GM23338 (cell line): ENCODE measurements around the gene NANS. TPM values are rescaled to one million over a fixed set of nuclear protein-coding genes. Genes with fewer than 3 reads are reported as not detected.
"Not testable (repeated sequence)": the region's sequence is repeated elsewhere in the genome, so short reads cannot be mapped to it uniquely, and the experiment has no call there.

Source experiments
- ATAC-seq: fragments of 200-7000 bp; cut with Tn5 transposase; 3 replicates; pipeline ENCODE4 v1.9.1; 2020
- DNase-seq: peaks from one replicate; pipeline ENCODE4 v3.0.0-alpha.2; 2015; ENCODE audit warnings: low spot score
- H2AFZ ChIP-seq: fragments of 200-600 bp; sonication (generic); 2 replicates; pipeline ENCODE4 v1.8.0; 2016; ENCODE audit warnings: antibody characterized with exemption, mild to moderate bottlenecking, moderate library complexity
- H3F3A ChIP-seq: fragments of 200-600 bp; sonication (generic); replicated peaks from 2 replicates; pipeline ENCODE4 v1.8.0; 2017; ENCODE audit warnings: antibody characterized with exemption, mixed run types, low read depth
- H3K27ac ChIP-seq: fragments of 200-600 bp; sonication (generic); 2 replicates; pipeline ENCODE4 v1.6.1; 2016; ENCODE audit warnings: low read depth
- H3K27me3 ChIP-seq: fragments of 200-600 bp; sonication (generic); 2 replicates; pipeline ENCODE4 v1.8.0; 2016; ENCODE audit warnings: mild to moderate bottlenecking, mixed run types, moderate library complexity; ENCODE audit not compliant: insufficient read depth
- H3K36me3 ChIP-seq: fragments of 200-600 bp; sonication (generic); 2 replicates; pipeline ENCODE4 v1.8.0; 2016; ENCODE audit warnings: mild to moderate bottlenecking; ENCODE audit not compliant: insufficient read depth
- H3K4me1 ChIP-seq: fragments of 200-600 bp; sonication (generic); 2 replicates; pipeline ENCODE4 v1.8.0; 2016; ENCODE audit warnings: mild to moderate bottlenecking, moderate library complexity; ENCODE audit not compliant: insufficient read depth
- H3K4me2 ChIP-seq: fragments of 200-600 bp; sonication (generic); 2 replicates; pipeline ENCODE4 v1.7.1; 2017; ENCODE audit warnings: mixed run types
- H3K4me3 ChIP-seq: fragments of 200-600 bp; sonication (generic); 2 replicates; pipeline ENCODE4 v1.6.1; 2016; ENCODE audit warnings: mixed run types
- H3K79me2 ChIP-seq: fragments of 200-600 bp; sonication (generic); replicated peaks from 2 replicates; pipeline ENCODE4 v1.8.0; 2017; ENCODE audit warnings: mild to moderate bottlenecking; ENCODE audit not compliant: insufficient read depth
- H3K9me2 ChIP-seq: fragments of 200-600 bp; sonication (generic); 2 replicates; pipeline ENCODE4 v1.8.0; 2017; ENCODE audit not compliant: insufficient read depth
- H4K20me1 ChIP-seq: fragments of 200-600 bp; sonication (generic); replicated peaks from 2 replicates; pipeline ENCODE4 v1.8.0; 2017; ENCODE audit warnings: mild to moderate bottlenecking; ENCODE audit not compliant: insufficient read depth
- H3K27ac Mint-ChIP-seq: 2 replicates; pipeline ENCODE4 v1.8.0; 2020; ENCODE audit warnings: inconsistent platforms, mild to moderate bottlenecking, moderate library complexity, mixed read lengths
- H3K27me3 Mint-ChIP-seq: 3 replicates; pipeline ENCODE4 v1.8.0; 2022; ENCODE audit warnings: low read depth, mild to moderate bottlenecking, moderate library complexity, mixed read lengths, inconsistent platforms; ENCODE audit not compliant: insufficient read depth, poor library complexity
- H3K36me3 Mint-ChIP-seq: 3 replicates; pipeline ENCODE4 v1.8.0; 2021; ENCODE audit warnings: low read depth, mild to moderate bottlenecking, inconsistent platforms, moderate library complexity, mixed read lengths
- H3K4me1 Mint-ChIP-seq: 3 replicates; pipeline ENCODE4 v1.8.0; 2020; ENCODE audit warnings: mild to moderate bottlenecking, inconsistent platforms, mixed read lengths
- H3K4me3 Mint-ChIP-seq: 3 replicates; pipeline ENCODE4 v1.8.0; 2021; ENCODE audit warnings: moderate library complexity, mild to moderate bottlenecking, inconsistent platforms, mixed read lengths
- H3K9me3 Mint-ChIP-seq: 3 replicates; pipeline ENCODE4 v1.8.0; 2020; ENCODE audit warnings: moderate library complexity, mild to moderate bottlenecking, inconsistent platforms, mixed read lengths
- EZH2 ChIP-seq: fragments of 200-600 bp; sonication (generic); IDR thresholded peaks from one replicate; pipeline ENCODE4 v1.8.0; 2017; ENCODE audit warnings: antibody characterized with exemption, mild to moderate bottlenecking, low read depth; ENCODE audit not compliant: unreplicated experiment
- NANOG ChIP-seq: IDR thresholded peaks from 2 replicates; pipeline ENCODE4 v1.6.1; 2016; ENCODE audit warnings: antibody characterized with exemption, borderline replicate concordance
- POLR2AphosphoS5 ChIP-seq: IDR thresholded peaks from 2 replicates; pipeline ENCODE4 v1.6.1; 2016; ENCODE audit warnings: antibody characterized with exemption, low read depth
- ZNF331 ChIP-seq: fragments of 250-450 bp; sonication (Bioruptor Pico); IDR thresholded peaks from 2 replicates; pipeline ENCODE4 v1.5.0; 2020; ENCODE audit warnings: low read depth, mild to moderate bottlenecking, moderate library complexity
- polyA plus RNA-seq: library from polyadenylated mRNA; unstranded; fragments of >200 nt; fragmentation: Nextera tagmentation; extraction: Ambion mirVana; gene quantifications from 2 replicates; pipeline ENCODE4 v1.2.1, GENCODE V29; 2016
- total RNA-seq: library from RNA; depleted of rRNA; stranded (reverse); fragments of >200 nt; shearing (Covaris generic); gene quantifications from 2 replicates; pipeline ENCODE4 v1.2.3, GENCODE V29; 2014
- TF ChIP-seq, protein P1 (sequence below), 2 experiments: fragments of 200-600 bp in 1 of 2; sonication (generic) in 1 of 2; conservative IDR thresholded peaks; 2 replicates each; pipeline versions ENCODE4 v1.5.1 to v1.6.1; 2016 to 2017; ENCODE audit warnings: antibody characterized with exemption in 2 of 2, low read depth in 2 of 2, mild to moderate bottlenecking in 2 of 2, moderate library complexity in 1 of 2
- TF ChIP-seq, protein P2 (sequence below): IDR thresholded peaks from one replicate; pipeline ENCODE4 v1.6.1; 2018; ENCODE audit warnings: antibody characterized with exemption; ENCODE audit not compliant: unreplicated experiment

The NANS gene
- total and polyA plus RNA-seq, 2 experiments from 2014 or later, result 67.3 to 77.4 TPM

DNA sequence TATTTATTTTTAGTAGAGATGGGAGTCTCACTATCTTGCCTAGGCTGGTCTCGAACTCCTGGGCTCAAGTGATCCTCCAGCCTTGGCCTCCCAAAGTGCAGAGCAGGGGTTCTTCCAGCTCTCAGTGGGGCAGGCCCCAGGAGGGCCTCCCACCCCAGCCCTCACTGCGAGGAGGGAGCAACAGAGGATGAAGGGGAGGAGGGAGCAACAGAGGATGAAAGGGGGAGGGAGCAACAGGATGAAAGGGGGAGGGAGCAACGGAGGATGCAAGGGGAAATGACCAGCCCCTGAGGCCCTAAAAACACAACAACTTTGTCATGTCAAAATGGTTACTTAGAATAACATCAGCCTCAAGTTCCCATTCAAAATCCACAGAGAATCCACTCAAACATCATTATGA lies 52.5 kb downstream of the NANS start (continued):
- TF ChIP-seq, protein P1, sequence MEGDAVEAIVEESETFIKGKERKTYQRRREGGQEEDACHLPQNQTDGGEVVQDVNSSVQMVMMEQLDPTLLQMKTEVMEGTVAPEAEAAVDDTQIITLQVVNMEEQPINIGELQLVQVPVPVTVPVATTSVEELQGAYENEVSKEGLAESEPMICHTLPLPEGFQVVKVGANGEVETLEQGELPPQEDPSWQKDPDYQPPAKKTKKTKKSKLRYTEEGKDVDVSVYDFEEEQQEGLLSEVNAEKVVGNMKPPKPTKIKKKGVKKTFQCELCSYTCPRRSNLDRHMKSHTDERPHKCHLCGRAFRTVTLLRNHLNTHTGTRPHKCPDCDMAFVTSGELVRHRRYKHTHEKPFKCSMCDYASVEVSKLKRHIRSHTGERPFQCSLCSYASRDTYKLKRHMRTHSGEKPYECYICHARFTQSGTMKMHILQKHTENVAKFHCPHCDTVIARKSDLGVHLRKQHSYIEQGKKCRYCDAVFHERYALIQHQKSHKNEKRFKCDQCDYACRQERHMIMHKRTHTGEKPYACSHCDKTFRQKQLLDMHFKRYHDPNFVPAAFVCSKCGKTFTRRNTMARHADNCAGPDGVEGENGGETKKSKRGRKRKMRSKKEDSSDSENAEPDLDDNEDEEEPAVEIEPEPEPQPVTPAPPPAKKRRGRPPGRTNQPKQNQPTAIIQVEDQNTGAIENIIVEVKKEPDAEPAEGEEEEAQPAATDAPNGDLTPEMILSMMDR (conservative IDR thresholded peaks at IDR 0.05; ENCODE audit: low read depth in 2 of 2), result no peak
- TF ChIP-seq ZNF331 (CRISPR knock-in tag) (no peak), POLR2AphosphoS5 (no peak)
- TF ChIP-seq, protein P2, sequence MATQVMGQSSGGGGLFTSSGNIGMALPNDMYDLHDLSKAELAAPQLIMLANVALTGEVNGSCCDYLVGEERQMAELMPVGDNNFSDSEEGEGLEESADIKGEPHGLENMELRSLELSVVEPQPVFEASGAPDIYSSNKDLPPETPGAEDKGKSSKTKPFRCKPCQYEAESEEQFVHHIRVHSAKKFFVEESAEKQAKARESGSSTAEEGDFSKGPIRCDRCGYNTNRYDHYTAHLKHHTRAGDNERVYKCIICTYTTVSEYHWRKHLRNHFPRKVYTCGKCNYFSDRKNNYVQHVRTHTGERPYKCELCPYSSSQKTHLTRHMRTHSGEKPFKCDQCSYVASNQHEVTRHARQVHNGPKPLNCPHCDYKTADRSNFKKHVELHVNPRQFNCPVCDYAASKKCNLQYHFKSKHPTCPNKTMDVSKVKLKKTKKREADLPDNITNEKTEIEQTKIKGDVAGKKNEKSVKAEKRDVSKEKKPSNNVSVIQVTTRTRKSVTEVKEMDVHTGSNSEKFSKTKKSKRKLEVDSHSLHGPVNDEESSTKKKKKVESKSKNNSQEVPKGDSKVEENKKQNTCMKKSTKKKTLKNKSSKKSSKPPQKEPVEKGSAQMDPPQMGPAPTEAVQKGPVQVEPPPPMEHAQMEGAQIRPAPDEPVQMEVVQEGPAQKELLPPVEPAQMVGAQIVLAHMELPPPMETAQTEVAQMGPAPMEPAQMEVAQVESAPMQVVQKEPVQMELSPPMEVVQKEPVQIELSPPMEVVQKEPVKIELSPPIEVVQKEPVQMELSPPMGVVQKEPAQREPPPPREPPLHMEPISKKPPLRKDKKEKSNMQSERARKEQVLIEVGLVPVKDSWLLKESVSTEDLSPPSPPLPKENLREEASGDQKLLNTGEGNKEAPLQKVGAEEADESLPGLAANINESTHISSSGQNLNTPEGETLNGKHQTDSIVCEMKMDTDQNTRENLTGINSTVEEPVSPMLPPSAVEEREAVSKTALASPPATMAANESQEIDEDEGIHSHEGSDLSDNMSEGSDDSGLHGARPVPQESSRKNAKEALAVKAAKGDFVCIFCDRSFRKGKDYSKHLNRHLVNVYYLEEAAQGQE, result no peak

DNA sequence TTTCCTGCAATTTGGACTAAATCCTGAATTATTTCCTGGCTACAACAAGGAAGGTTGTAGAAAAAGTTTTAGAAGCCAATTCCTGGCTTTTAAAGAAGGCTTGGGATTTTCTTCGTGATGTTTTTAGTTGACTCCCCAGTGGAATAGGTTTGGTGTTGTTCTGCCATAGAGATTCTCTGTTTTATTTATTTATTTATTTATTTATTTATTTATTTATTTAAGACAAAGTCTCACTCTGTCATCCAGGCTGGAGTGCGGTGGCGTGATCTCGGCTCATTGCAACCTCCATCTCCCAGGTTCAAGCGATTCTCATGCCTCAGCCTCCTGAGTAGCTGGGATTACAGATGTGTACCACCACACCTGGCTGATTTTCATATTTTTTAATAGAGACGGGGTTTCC lies 60.6 kb downstream of the NANS start:
- not testable (repeated sequence) for H2AFZ ChIP-seq, H3K36me3 Mint-ChIP-seq, H3K27me3 ChIP-seq, H3K79me2 ChIP-seq, H3K27ac Mint-ChIP-seq, H3F3A ChIP-seq, H3K27ac ChIP-seq, H3K36me3 ChIP-seq, DNase-seq, H3K4me1 ChIP-seq, H3K9me3 Mint-ChIP-seq, H4K20me1 ChIP-seq, ATAC-seq, H3K4me2 ChIP-seq, H3K4me1 Mint-ChIP-seq, H3K9me2 ChIP-seq, H3K4me3 ChIP-seq, H3K4me3 Mint-ChIP-seq
- H3K27me3 Mint-ChIP-seq, result peaks cover 16% of the 10 kb centered on the region

DNA sequence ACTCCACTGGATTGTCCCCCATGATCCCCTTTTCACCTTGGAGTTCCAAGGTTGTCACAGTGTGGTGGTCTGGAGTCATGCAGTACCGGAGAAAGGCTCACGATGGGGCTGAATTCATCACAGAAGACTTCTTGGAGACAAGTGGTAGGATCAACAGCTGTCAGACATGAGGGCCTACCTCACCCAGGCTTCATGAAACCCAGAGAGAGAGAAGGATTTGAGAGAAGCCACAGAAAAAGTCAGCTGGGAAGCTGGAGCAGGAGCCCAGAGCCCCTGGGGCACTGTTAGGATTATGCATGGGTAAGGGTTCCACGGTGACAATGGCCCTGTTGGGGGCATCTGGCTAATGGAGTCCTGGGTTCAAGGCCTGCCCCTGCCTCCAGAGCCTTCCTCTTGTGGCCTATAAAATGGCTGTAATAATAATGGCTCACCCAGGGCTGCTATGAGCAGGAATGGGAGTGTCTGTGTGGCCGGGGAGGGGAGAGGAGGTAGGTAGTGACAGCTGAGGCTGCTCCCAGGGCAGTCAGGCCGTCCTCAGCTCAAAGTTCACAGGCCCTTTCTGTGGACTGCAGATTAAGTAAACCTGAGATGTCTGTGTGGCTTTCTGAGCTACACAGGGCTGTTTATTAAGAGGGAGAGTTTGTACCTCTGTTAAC lies 61.6 kb downstream of the NANS start:
- H3K4me3 ChIP-seq, result peak overlapping the region; percentile 52

More for the DNA sequence above, 61.6 kb downstream of the NANS start:
- no peak overlapping the region for H3K27ac Mint-ChIP-seq
- H3K4me3 Mint-ChIP-seq, result peak overlapping the region; percentile 69
- H3K27me3 Mint-ChIP-seq, result peaks cover 16% of the 10 kb centered on the region
- H3F3A ChIP-seq, result peaks cover 6% of the 10 kb centered on the region; the same call in 1 of the 2 replicates
- peaks cover 8% of the 10 kb centered on the region for H3K4me1 Mint-ChIP-seq
- H3K79me2 ChIP-seq, result no peaks in the 10 kb centered on the region
- H3K4me1 ChIP-seq, result no peaks in the 10 kb centered on the region; the same call in 1 of the 2 replicates
- TF ChIP-seq, protein P1 (conservative IDR thresholded peaks at IDR 0.05; ENCODE audit: low read depth in 2 of 2), result peak; percentile 12 to 30; a peak in 2 of 4 replicates
- TF ChIP-seq EZH2 (no peak), NANOG (no peak)
- DNase-seq (peak; percentile 40), ATAC-seq (peak; percentile 24)
- H3K36me3 ChIP-seq, result no peaks in the 10 kb centered on the region
- no peaks in the 10 kb centered on the region for H3K27me3 ChIP-seq
- peak overlapping the region; percentile 88 for H2AFZ ChIP-seq
- no peaks in the 10 kb centered on the region; the same call in 2 of the 3 replicates for H3K36me3 Mint-ChIP-seq
- H4K20me1 ChIP-seq, result no peaks in the 10 kb centered on the region; the same call in 1 of the 2 replicates
- H3K9me3 Mint-ChIP-seq, result peaks cover 2% of the 10 kb centered on the region; the same call in 1 of the 3 replicates
- H3K27ac ChIP-seq, result no peak overlapping the region
- H3K4me2 ChIP-seq, result peak overlapping the region; percentile 68
- H3K9me2 ChIP-seq, result no peaks in the 10 kb centered on the region
